ENCODE results near the gene PCDH15. TPM values are rescaled to one million over a fixed set of nuclear protein-coding genes. Genes with fewer than 3 reads are reported as not detected.

PCDH15 gene
- total RNA-seq, 1 experiment from 2014 or later, result 0.61 TPM

DNA sequence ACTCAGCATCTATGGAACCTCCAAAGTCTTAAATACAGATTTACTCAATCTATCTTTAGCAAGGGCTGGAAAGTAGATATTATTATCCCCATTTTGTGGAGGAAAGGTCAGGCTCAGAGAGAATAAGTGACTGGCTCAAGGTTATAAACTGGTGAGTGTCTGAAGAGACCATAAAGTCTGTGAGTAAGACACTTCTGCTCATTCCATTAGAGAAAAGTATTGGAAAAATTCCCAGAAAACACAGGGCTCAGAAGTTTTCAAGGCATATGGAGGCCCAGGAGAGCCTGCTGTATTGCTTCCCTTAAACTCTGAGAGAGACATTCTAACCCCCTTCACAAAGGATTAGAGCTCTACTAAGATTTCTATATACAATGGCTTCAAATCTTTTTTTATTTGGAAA, 134.8 kb downstream of the PCDH15 start:
- Histone ChIP-seq H2BK12ac (ENCODE audit: insufficient read length, low read depth, low read length) (no peak overlapping the region), H4K5ac (ENCODE audit: insufficient read length, low read depth, low read length) (no peak overlapping the region), H4K20me1 (ENCODE audit: control insufficient read depth, insufficient read depth, insufficient read length) (no peaks in the 10 kb centered on the region), H2BK15ac (ENCODE audit: low read depth, low read length) (no peak overlapping the region), H4K91ac (ENCODE audit: insufficient read length, low read depth, low read length) (no peak overlapping the region), H3T11ph (ENCODE audit: low read length) (no peak overlapping the region), H2BK20ac (ENCODE audit: low read depth, low read length, poor library complexity, severe bottlenecking) (no peak overlapping the region), H3K27ac (ENCODE audit: insufficient read length, low read depth, low read length) (no peak overlapping the region), H2BK120ac (ENCODE audit: low read depth, low read length, poor library complexity, severe bottlenecking) (no peak overlapping the region), H3K79me1 (ENCODE audit: insufficient read depth, low read depth, low read length, poor library complexity, severe bottlenecking) (no peaks in the 10 kb centered on the region), H3K56ac (ENCODE audit: insufficient read length, low read depth, low read length) (no peak overlapping the region), H3K18ac (ENCODE audit: insufficient read length, low read depth, low read length) (no peak overlapping the region), H3K23ac (ENCODE audit: insufficient read length, low read depth, low read length) (no peak overlapping the region), H3K27me3 (ENCODE audit: insufficient read depth, low read length) (no peaks in the 10 kb centered on the region), H3K79me2 (ENCODE audit: insufficient read depth, low read length) (no peaks in the 10 kb centered on the region), H3K9ac (ENCODE audit: extremely low read depth, insufficient read length, low read length) (no peak overlapping the region), H2AFZ (ENCODE audit: low read length) (peak overlapping the region; percentile 48), H3K4me1 (ENCODE audit: insufficient read depth, low read length) (no peaks in the 10 kb centered on the region), H3K23me2 (ENCODE audit: insufficient read length, low read depth, low read length, poor library complexity, severe bottlenecking) (no peaks in the 10 kb centered on the region), H3K9me3 (ENCODE audit: control insufficient read depth, low read depth, low read length) (no peaks in the 10 kb centered on the region), H2AK5ac (ENCODE audit: insufficient read length, low read length) (no peak overlapping the region), H3K4ac (ENCODE audit: low read depth, low read length) (no peak overlapping the region), H3K14ac (ENCODE audit: insufficient read depth, low read length) (no peak overlapping the region), H2BK5ac (ENCODE audit: insufficient read length, low read length) (no peak overlapping the region), H3K4me2 (ENCODE audit: insufficient read depth, insufficient read length, low read length) (no peak overlapping the region), H4K8ac (replicated peaks; ENCODE audit: insufficient read length, low read depth, low read length) (no peak overlapping the region)
- H3K9me3 Mint-ChIP-seq, result no peaks in the 10 kb centered on the region
- H3K4me1 Mint-ChIP-seq, result no peaks in the 10 kb centered on the region
- TF ChIP-seq, protein P1, sequence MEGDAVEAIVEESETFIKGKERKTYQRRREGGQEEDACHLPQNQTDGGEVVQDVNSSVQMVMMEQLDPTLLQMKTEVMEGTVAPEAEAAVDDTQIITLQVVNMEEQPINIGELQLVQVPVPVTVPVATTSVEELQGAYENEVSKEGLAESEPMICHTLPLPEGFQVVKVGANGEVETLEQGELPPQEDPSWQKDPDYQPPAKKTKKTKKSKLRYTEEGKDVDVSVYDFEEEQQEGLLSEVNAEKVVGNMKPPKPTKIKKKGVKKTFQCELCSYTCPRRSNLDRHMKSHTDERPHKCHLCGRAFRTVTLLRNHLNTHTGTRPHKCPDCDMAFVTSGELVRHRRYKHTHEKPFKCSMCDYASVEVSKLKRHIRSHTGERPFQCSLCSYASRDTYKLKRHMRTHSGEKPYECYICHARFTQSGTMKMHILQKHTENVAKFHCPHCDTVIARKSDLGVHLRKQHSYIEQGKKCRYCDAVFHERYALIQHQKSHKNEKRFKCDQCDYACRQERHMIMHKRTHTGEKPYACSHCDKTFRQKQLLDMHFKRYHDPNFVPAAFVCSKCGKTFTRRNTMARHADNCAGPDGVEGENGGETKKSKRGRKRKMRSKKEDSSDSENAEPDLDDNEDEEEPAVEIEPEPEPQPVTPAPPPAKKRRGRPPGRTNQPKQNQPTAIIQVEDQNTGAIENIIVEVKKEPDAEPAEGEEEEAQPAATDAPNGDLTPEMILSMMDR (conservative IDR thresholded peaks at IDR 0.05), result no peak
- no peaks in the 10 kb centered on the region for H3K36me3 Mint-ChIP-seq (ENCODE audit: insufficient read depth in 1 of 3, low read depth in 3 of 3)
- H3K27me3 Mint-ChIP-seq (ENCODE audit: low read depth), result no peaks in the 10 kb centered on the region
- H3K4me3 Mint-ChIP-seq, result no peak overlapping the region
- no peak overlapping the region for H3K27ac Mint-ChIP-seq
- DNase-seq, result no peak

All from H9 (cell line).